Mucosa of stomach (tissue), 1 donor: Measurements from ENCODE around the gene ABLIM1.

Experiments
- H3K27me3 ChIP-seq: one replicate; pipeline ENCODE4 v1.7.0; 2013; ENCODE audit warnings: mild to moderate bottlenecking, low read length; ENCODE audit not compliant: control insufficient read depth, insufficient read depth
- H3K36me3 ChIP-seq: one replicate; pipeline ENCODE4 v1.7.0; 2013; ENCODE audit warnings: low read length; ENCODE audit not compliant: control insufficient read depth, insufficient read depth
- H3K4me1 ChIP-seq: one replicate; pipeline ENCODE4 v1.7.0; 2013; ENCODE audit warnings: mild to moderate bottlenecking, low read length; ENCODE audit not compliant: control insufficient read depth, insufficient read depth
- H3K4me3 ChIP-seq: one replicate; pipeline ENCODE4 v1.7.0; 2013; ENCODE audit warnings: low read length
- H3K9ac ChIP-seq: one replicate; pipeline ENCODE4 v1.7.0; 2013; ENCODE audit warnings: mild to moderate bottlenecking, low read length, moderate library complexity
- H3K9me3 ChIP-seq: one replicate; pipeline ENCODE4 v1.7.0; 2013; ENCODE audit warnings: mild to moderate bottlenecking, low read length, moderate library complexity; ENCODE audit not compliant: control insufficient read depth
- donor health status: Pancreatic carcinoma.

Gene ABLIM1

GRCh38 chr10:114559636-114560035 lies 98.4 kb downstream of the ABLIM1 start:
- no peaks in the 10 kb centered on the region for H3K27me3 ChIP-seq
- no peak overlapping the region for H3K4me3 ChIP-seq
- no peaks in the 10 kb centered on the region for H3K36me3 ChIP-seq
- no peaks in the 10 kb centered on the region for H3K4me1 ChIP-seq
- no peaks in the 10 kb centered on the region for H3K9me3 ChIP-seq
- H3K9ac ChIP-seq = no peak overlapping the region

- Histone ChIP-seq H3K4me3 (no peak overlapping the region), H3K36me3 (no peaks in the 10 kb centered on the region), H3K9me3 (no peaks in the 10 kb centered on the region), H3K4me1 (no peaks in the 10 kb centered on the region), H3K27me3 (no peaks in the 10 kb centered on the region), H3K9ac (no peak overlapping the region)
Measured at GRCh38 chr10:114557854-114558253, 100.2 kb downstream of the ABLIM1 start.

- Histone ChIP-seq H3K36me3 (no peaks in the 10 kb centered on the region), H3K9ac (no peak overlapping the region), H3K4me3 (no peak overlapping the region), H3K9me3 (no peaks in the 10 kb centered on the region), H3K27me3 (no peaks in the 10 kb centered on the region), H3K4me1 (peaks cover 9% of the 10 kb centered on the region)
Measured at GRCh38 chr10:114556236-114557122, 101.6 kb downstream of the ABLIM1 start.

- Histone ChIP-seq H3K27me3 (no peaks in the 10 kb centered on the region), H3K9ac (no peak overlapping the region), H3K36me3 (no peaks in the 10 kb centered on the region), H3K4me1 (peaks cover 17% of the 10 kb centered on the region), H3K9me3 (no peaks in the 10 kb centered on the region), H3K4me3 (no peak overlapping the region)
Measured at GRCh38 chr10:114553436-114553835, 104.6 kb downstream of the ABLIM1 start.

GRCh38 chr10:114552050-114552449 lies 106.0 kb downstream of the ABLIM1 start:
- H3K4me1 ChIP-seq = peaks cover 28% of the 10 kb centered on the region
- H3K27me3 ChIP-seq = no peaks in the 10 kb centered on the region
- H3K9me3 ChIP-seq = no peaks in the 10 kb centered on the region
- no peak overlapping the region for H3K9ac ChIP-seq
- no peaks in the 10 kb centered on the region for H3K36me3 ChIP-seq
- H3K4me3 ChIP-seq = no peak overlapping the region

GRCh38 chr10:114551636-114551972 lies 106.5 kb downstream of the ABLIM1 start:
- Histone ChIP-seq H3K4me1 (peaks cover 32% of the 10 kb centered on the region), H3K9me3 (no peaks in the 10 kb centered on the region), H3K4me3 (no peak overlapping the region), H3K9ac (no peak overlapping the region), H3K27me3 (no peaks in the 10 kb centered on the region), H3K36me3 (no peaks in the 10 kb centered on the region)

GRCh38 chr10:114550756-114551635 lies 107.1 kb downstream of the ABLIM1 start:
- Histone ChIP-seq H3K9ac (peak overlapping the region; percentile 6), H3K4me3 (no peak overlapping the region)

GRCh38 chr10:114548662-114549061 lies 109.4 kb downstream of the ABLIM1 start:
- no peaks in the 10 kb centered on the region for H3K27me3 ChIP-seq
- no peaks in the 10 kb centered on the region for H3K9me3 ChIP-seq
- no peaks in the 10 kb centered on the region for H3K36me3 ChIP-seq
- peaks cover 53% of the 10 kb centered on the region for H3K4me1 ChIP-seq
- no peak overlapping the region for H3K9ac ChIP-seq
- H3K4me3 ChIP-seq = no peak overlapping the region

More at GRCh38 chr10:114550756-114551635, 107.1 kb downstream of the ABLIM1 start:
- H3K4me1 ChIP-seq = peaks cover 33% of the 10 kb centered on the region
- no peaks in the 10 kb centered on the region for H3K9me3 ChIP-seq
- no peaks in the 10 kb centered on the region for H3K36me3 ChIP-seq
- no peaks in the 10 kb centered on the region for H3K27me3 ChIP-seq

- no peaks in the 10 kb centered on the region for H3K36me3 ChIP-seq
- H3K9ac ChIP-seq = peak overlapping the region; percentile 55
- H3K9me3 ChIP-seq = no peaks in the 10 kb centered on the region
- peaks cover 60% of the 10 kb centered on the region for H3K4me1 ChIP-seq
- no peaks in the 10 kb centered on the region for H3K27me3 ChIP-seq
- no peak overlapping the region for H3K4me3 ChIP-seq
Measured at GRCh38 chr10:114547514-114547913, 110.6 kb downstream of the ABLIM1 start.

- Histone ChIP-seq H3K9me3 (no peaks in the 10 kb centered on the region), H3K36me3 (no peaks in the 10 kb centered on the region), H3K4me1 (peaks cover 61% of the 10 kb centered on the region), H3K9ac (peak overlapping the region; percentile 55), H3K27me3 (no peaks in the 10 kb centered on the region), H3K4me3 (no peak overlapping the region)
Measured at GRCh38 chr10:114547056-114547455, 111.0 kb downstream of the ABLIM1 start.

GRCh38 chr10:114545819-114546218 lies 112.3 kb downstream of the ABLIM1 start:
- Histone ChIP-seq H3K27me3 (no peaks in the 10 kb centered on the region), H3K36me3 (no peaks in the 10 kb centered on the region), H3K9me3 (no peaks in the 10 kb centered on the region), H3K9ac (no peak overlapping the region), H3K4me3 (no peak overlapping the region), H3K4me1 (peaks cover 62% of the 10 kb centered on the region)

GRCh38 chr10:114545071-114545470 lies 113.0 kb downstream of the ABLIM1 start:
- Histone ChIP-seq H3K9ac (no peak overlapping the region), H3K9me3 (no peaks in the 10 kb centered on the region), H3K27me3 (no peaks in the 10 kb centered on the region), H3K4me3 (no peak overlapping the region), H3K4me1 (peaks cover 69% of the 10 kb centered on the region), H3K36me3 (no peaks in the 10 kb centered on the region)
